ENCODE results near the gene GRIK5.
"Not testable (repeated sequence)": the region's sequence is repeated elsewhere in the genome, so short reads cannot be mapped to it uniquely, and the experiment has no call there.

Gene GRIK5

GRCh38 chr19:41993612-41994483 lies 76.2 kb downstream of the GRIK5 start, which contains the start of gene ATP1A3:
Gene ATP1A3 (minus strand): TSS chr19:41994230. CDS start chr19:41994076, 154 bp downstream.
- in situ Hi-C loops (cut with HindIII; ENCODE audit: low pct_unique_long_range_greater_than_20kb, low sequenced_read_pairs) = no loop called here
- TF ChIP-seq JUND (IDR thresholded peaks at IDR 0.05; ENCODE audit: low read depth) = no peak
- DNase-seq (ENCODE audit: low read depth in 1 of 2, low spot score in 1 of 2) = peak; percentile 82 to 95

GRCh38 chr19:41991925-41992569 lies 78.0 kb downstream of the GRIK5 start:
- DNase-seq (ENCODE audit: low read depth in 1 of 2, low spot score in 1 of 2); in situ Hi-C loops (cut with HindIII; ENCODE audit: low pct_unique_long_range_greater_than_20kb, low sequenced_read_pairs): not testable (repeated sequence)

- no peak for TF ChIP-seq JUND (IDR thresholded peaks at IDR 0.05; ENCODE audit: low read depth)
- in situ Hi-C loops (cut with HindIII; ENCODE audit: low pct_unique_long_range_greater_than_20kb, low sequenced_read_pairs) = no loop called here
- no peak for DNase-seq (ENCODE audit: low read depth in 1 of 2, low spot score in 1 of 2)
These were observed 79.0 kb downstream of the GRIK5 start for GRCh38 chr19:41991025-41991424.

- TF ChIP-seq JUND (IDR thresholded peaks at IDR 0.05; ENCODE audit: low read depth) = no peak
- in situ Hi-C loops (cut with HindIII; ENCODE audit: low pct_unique_long_range_greater_than_20kb, low sequenced_read_pairs) = no loop called here
- no peak for DNase-seq (ENCODE audit: low read depth in 1 of 2, low spot score in 1 of 2)
These were observed 79.4 kb downstream of the GRIK5 start for GRCh38 chr19:41990615-41991014.

GRCh38 chr19:41990028-41990427 lies 80.0 kb downstream of the GRIK5 start:
- TF ChIP-seq JUND (IDR thresholded peaks at IDR 0.05; ENCODE audit: low read depth) = no peak
- in situ Hi-C loops (cut with HindIII; ENCODE audit: low pct_unique_long_range_greater_than_20kb, low sequenced_read_pairs) = no loop called here

GRCh38 chr19:41988947-41989346 lies 81.1 kb downstream of the GRIK5 start:
- DNase-seq (ENCODE audit: low read depth in 1 of 2, low spot score in 1 of 2) = no peak
- no peak for TF ChIP-seq JUND (IDR thresholded peaks at IDR 0.05; ENCODE audit: low read depth)
- in situ Hi-C loops (cut with HindIII; ENCODE audit: low pct_unique_long_range_greater_than_20kb, low sequenced_read_pairs) = no loop called here

More at GRCh38 chr19:41990028-41990427, 80.0 kb downstream of the GRIK5 start:
- no peak for DNase-seq (ENCODE audit: low read depth in 1 of 2, low spot score in 1 of 2)

- in situ Hi-C loops (cut with HindIII; ENCODE audit: low pct_unique_long_range_greater_than_20kb, low sequenced_read_pairs) = no loop called here
- no peak for TF ChIP-seq JUND (IDR thresholded peaks at IDR 0.05; ENCODE audit: low read depth)
- no peak for DNase-seq (ENCODE audit: low read depth in 1 of 2, low spot score in 1 of 2)
These were observed 82.7 kb downstream of the GRIK5 start for GRCh38 chr19:41987141-41987860.

GRCh38 chr19:41984961-41985360 lies 85.0 kb downstream of the GRIK5 start:
- no peak for TF ChIP-seq JUND (IDR thresholded peaks at IDR 0.05; ENCODE audit: low read depth)
- in situ Hi-C loops (cut with HindIII; ENCODE audit: low pct_unique_long_range_greater_than_20kb, low sequenced_read_pairs) = no loop called here

GRCh38 chr19:41981724-41982123 lies 88.3 kb downstream of the GRIK5 start:
- in situ Hi-C loops (cut with HindIII; ENCODE audit: low pct_unique_long_range_greater_than_20kb, low sequenced_read_pairs) = no loop called here
- TF ChIP-seq JUND (IDR thresholded peaks at IDR 0.05; ENCODE audit: low read depth) = no peak
- no peak for DNase-seq (ENCODE audit: low read depth in 1 of 2, low spot score in 1 of 2)

More at GRCh38 chr19:41984961-41985360, 85.0 kb downstream of the GRIK5 start:
- DNase-seq (ENCODE audit: low read depth in 1 of 2, low spot score in 1 of 2) = no peak

- TF ChIP-seq JUND (IDR thresholded peaks at IDR 0.05; ENCODE audit: low read depth) = no peak
- no peak for DNase-seq (ENCODE audit: low read depth in 1 of 2, low spot score in 1 of 2)
- in situ Hi-C loops (cut with HindIII; ENCODE audit: low pct_unique_long_range_greater_than_20kb, low sequenced_read_pairs) = no loop called here
These were observed 91.5 kb downstream of the GRIK5 start for GRCh38 chr19:41978470-41978869.

GRCh38 chr19:41977916-41978315 lies 92.1 kb downstream of the GRIK5 start:
- DNase-seq (ENCODE audit: low read depth in 1 of 2, low spot score in 1 of 2) = no peak
- in situ Hi-C loops (cut with HindIII; ENCODE audit: low pct_unique_long_range_greater_than_20kb, low sequenced_read_pairs) = no loop called here
- TF ChIP-seq JUND (IDR thresholded peaks at IDR 0.05; ENCODE audit: low read depth) = no peak

- DNase-seq (ENCODE audit: low read depth in 1 of 2, low spot score in 1 of 2) = no peak
- in situ Hi-C loops (cut with HindIII; ENCODE audit: low pct_unique_long_range_greater_than_20kb, low sequenced_read_pairs) = no loop called here
- no peak for TF ChIP-seq JUND (IDR thresholded peaks at IDR 0.05; ENCODE audit: low read depth)
These were observed 95.4 kb downstream of the GRIK5 start for GRCh38 chr19:41974652-41975051.

- TF ChIP-seq JUND (IDR thresholded peaks at IDR 0.05; ENCODE audit: low read depth) = no peak
- in situ Hi-C loops (cut with HindIII; ENCODE audit: low pct_unique_long_range_greater_than_20kb, low sequenced_read_pairs) = no loop called here
- DNase-seq (ENCODE audit: low read depth in 1 of 2, low spot score in 1 of 2) = no peak
These were observed 98.6 kb downstream of the GRIK5 start for GRCh38 chr19:41971363-41971762.

Measured in T47D (cell line).